Lung (tissue), 12 donors: ENCODE measurements around the gene DTNB. TPM values are rescaled to one million over a fixed set of nuclear protein-coding genes. Genes with fewer than 3 reads are reported as not detected.
"Not testable (repeated sequence)": the region's sequence is repeated elsewhere in the genome, so short reads cannot be mapped to it uniquely, and the experiment has no call there.

Experiments
- ATAC-seq: fragments of 200-7000 bp; cut with Tn5 transposase; one replicate; pipeline ENCODE4 v1.9.1; 2020; ENCODE audit warnings: moderate number of reproducible peaks; ENCODE audit not compliant: insufficient read depth, low FRiP score
- DNase-seq, 3 donors: peaks; one replicate each; pipeline ENCODE4 v3.0.0-alpha.2; 2013 to 2017
- H3K27ac ChIP-seq, 2 donors: one replicate each; pipeline ENCODE4 v1.5.1; 2013; ENCODE audit warnings: mild to moderate bottlenecking in 2 of 2, moderate library complexity in 2 of 2, control low read depth in 1 of 2, inconsistent platforms in 1 of 2, low read depth in 1 of 2, low read length in 1 of 2
- H3K27me3 ChIP-seq, 3 donors: one replicate each; pipeline ENCODE4 v1.5.1; 2013; ENCODE audit warnings: low read length in 2 of 3; ENCODE audit not compliant: control insufficient read depth in 3 of 3, insufficient read depth in 3 of 3
- H3K36me3 ChIP-seq, 4 donors: one replicate each; pipeline ENCODE4 v1.5.1; 2013; ENCODE audit warnings: low read length in 4 of 4, mild to moderate bottlenecking in 1 of 4, moderate library complexity in 1 of 4; ENCODE audit not compliant: control insufficient read depth in 4 of 4, insufficient read depth in 4 of 4
- H3K4me1 ChIP-seq, 5 donors: one replicate each; pipeline ENCODE4 v1.5.1; 2013; ENCODE audit warnings: low read length in 5 of 5, mild to moderate bottlenecking in 2 of 5, moderate library complexity in 1 of 5; ENCODE audit not compliant: control insufficient read depth in 5 of 5, insufficient read depth in 5 of 5
- H3K4me3 ChIP-seq: one replicate; pipeline ENCODE4 v1.5.1; 2013; ENCODE audit warnings: mild to moderate bottlenecking, control low read depth, moderate library complexity
- H3K9ac ChIP-seq, 2 donors: one replicate each; pipeline ENCODE4 v1.5.1; 2013; ENCODE audit warnings: low read length in 2 of 2, control low read depth in 1 of 2; ENCODE audit not compliant: insufficient read depth in 1 of 2
- H3K9me3 ChIP-seq, 4 donors: one replicate each; pipeline ENCODE4 v1.5.1; 2013; ENCODE audit warnings: low read length in 3 of 4, mild to moderate bottlenecking in 1 of 4, moderate library complexity in 1 of 4; ENCODE audit not compliant: control insufficient read depth in 4 of 4, insufficient read depth in 3 of 4
- WGBS, 2 donors: extraction: QIAGEN DNeasy Blood & Tissue Kit; methylation state at CpG; one replicate each; pipeline ENCODE4 v1.1.7; 2013; 5-methylcytosine and 5-hydroxymethylcytosine counted together
- polyA plus RNA-seq, 2 donors: library from polyadenylated mRNA; stranded (reverse); fragments of 200-250 nt; gene quantifications; one replicate each; pipeline ENCODE4 v1.2.1, GENCODE V29; 2013
- total RNA-seq, 2 donors: library from RNA; depleted of rRNA in 1 of 2; stranded (reverse); fragments of >200 nt in 1 of 2; gene quantifications; one replicate each; pipeline ENCODE4 v1.2.1, GENCODE V29; 2014 to 2021
- TF ChIP-seq, protein P1 (sequence below): IDR thresholded peaks from 2 replicates; pipeline ENCODE4 v1.5.1; 2012; ENCODE audit warnings: mild to moderate bottlenecking; ENCODE audit errors: control extremely low read depth, extremely low read depth
- donor health status: control.
- donor health status: control.
- donor health status: Bipolar disorder and iron deficiency.
- donor health status: healthy.
- donor health status: DM: yes; HTN: yes; CAD: no.

Gene DTNB
- total and polyA plus RNA-seq, 4 donors: 10.1 to 35.2 (median 20.4) TPM

DNA sequence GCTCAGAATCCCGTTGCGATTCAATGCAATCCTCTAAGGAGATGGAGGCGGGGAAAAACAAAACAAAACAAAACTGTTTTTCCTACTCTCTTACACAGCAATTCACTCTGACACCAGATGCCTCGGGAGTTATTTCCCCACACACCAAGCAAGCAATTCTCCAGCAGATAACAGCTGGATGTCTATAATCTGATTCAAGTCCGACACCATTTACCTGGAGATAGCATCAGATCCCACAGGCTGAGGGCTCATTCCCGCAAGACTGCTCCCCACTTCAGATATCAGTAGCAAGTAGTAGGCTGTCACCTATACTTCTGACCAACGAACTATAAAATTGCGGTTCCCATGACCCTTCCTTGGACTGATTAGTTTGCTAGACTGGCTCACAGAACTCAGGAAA, 58.7 kb downstream of the DTNB start:
- Histone ChIP-seq H3K36me3 (no peaks in the 10 kb centered on the region), H3K9ac (no peak overlapping the region), H3K9me3 (no peaks in the 10 kb centered on the region), H3K27me3 (no peaks in the 10 kb centered on the region), H3K27ac (no peak overlapping the region), H3K4me1 (peaks cover 0 to 5% (median 2%) of the 10 kb centered on the region in 5 donors), H3K4me3 (no peak overlapping the region)
- ATAC-seq (no peak), DNase-seq (no peak)
- WGBS, 2 donors: 92 to 96% methylated on average over 8 of the region's 8 CpGs
- TF ChIP-seq, protein P1, sequence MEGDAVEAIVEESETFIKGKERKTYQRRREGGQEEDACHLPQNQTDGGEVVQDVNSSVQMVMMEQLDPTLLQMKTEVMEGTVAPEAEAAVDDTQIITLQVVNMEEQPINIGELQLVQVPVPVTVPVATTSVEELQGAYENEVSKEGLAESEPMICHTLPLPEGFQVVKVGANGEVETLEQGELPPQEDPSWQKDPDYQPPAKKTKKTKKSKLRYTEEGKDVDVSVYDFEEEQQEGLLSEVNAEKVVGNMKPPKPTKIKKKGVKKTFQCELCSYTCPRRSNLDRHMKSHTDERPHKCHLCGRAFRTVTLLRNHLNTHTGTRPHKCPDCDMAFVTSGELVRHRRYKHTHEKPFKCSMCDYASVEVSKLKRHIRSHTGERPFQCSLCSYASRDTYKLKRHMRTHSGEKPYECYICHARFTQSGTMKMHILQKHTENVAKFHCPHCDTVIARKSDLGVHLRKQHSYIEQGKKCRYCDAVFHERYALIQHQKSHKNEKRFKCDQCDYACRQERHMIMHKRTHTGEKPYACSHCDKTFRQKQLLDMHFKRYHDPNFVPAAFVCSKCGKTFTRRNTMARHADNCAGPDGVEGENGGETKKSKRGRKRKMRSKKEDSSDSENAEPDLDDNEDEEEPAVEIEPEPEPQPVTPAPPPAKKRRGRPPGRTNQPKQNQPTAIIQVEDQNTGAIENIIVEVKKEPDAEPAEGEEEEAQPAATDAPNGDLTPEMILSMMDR: no peak

GRCh38 chr2:25608718-25609117, 64.7 kb downstream of the DTNB start:
- H3K4me1 ChIP-seq: peaks cover 0 to 5% (median 0%) of the 10 kb centered on the region in 5 donors
- ATAC-seq: no peak
- H3K9me3 ChIP-seq: no peaks in the 10 kb centered on the region
- no peak for DNase-seq
- no peak overlapping the region for H3K4me3 ChIP-seq
- no peak overlapping the region for H3K9ac ChIP-seq
- H3K27ac ChIP-seq: no peak overlapping the region
- H3K27me3 ChIP-seq: no peaks in the 10 kb centered on the region
- H3K36me3 ChIP-seq: no peaks in the 10 kb centered on the region
- TF ChIP-seq, protein P1: no peak

DNA sequence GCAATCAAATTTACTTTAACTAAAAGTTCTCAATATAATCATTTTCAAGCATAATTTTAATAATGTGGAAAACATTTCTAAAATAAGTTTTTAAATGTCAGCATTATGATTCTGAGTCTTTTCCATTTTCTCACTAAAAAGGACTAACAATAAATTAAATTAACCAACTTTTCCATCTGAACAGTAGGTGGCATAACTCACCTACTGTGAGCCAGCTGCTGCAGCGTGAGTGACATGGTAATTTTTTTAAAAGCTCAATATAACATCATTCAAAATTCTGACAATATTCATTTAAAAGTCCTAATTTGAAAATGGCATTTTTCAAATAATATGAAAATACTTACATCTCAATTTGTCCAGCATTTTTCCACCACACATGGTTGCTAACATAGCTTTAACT, 66.5 kb downstream of the DTNB start:
- no peaks in the 10 kb centered on the region for H3K27me3 ChIP-seq
- H3K9ac ChIP-seq: peak overlapping the region in 1 of 2 donors; percentile 23
- no peak overlapping the region for H3K4me3 ChIP-seq
- no peaks in the 10 kb centered on the region for H3K9me3 ChIP-seq
- ATAC-seq (no peak), DNase-seq (peak in 2 of 3 donors; percentile 33 to 55)
- H3K4me1 ChIP-seq: peaks cover 0 to 10% (median 0%) of the 10 kb centered on the region in 5 donors
- no peak overlapping the region for H3K27ac ChIP-seq
- TF ChIP-seq, protein P1: peak; percentile 54
- 4 to 7% methylated on average over 1 of the region's 1 CpG for WGBS, 2 donors
- H3K36me3 ChIP-seq: no peaks in the 10 kb centered on the region

DNA sequence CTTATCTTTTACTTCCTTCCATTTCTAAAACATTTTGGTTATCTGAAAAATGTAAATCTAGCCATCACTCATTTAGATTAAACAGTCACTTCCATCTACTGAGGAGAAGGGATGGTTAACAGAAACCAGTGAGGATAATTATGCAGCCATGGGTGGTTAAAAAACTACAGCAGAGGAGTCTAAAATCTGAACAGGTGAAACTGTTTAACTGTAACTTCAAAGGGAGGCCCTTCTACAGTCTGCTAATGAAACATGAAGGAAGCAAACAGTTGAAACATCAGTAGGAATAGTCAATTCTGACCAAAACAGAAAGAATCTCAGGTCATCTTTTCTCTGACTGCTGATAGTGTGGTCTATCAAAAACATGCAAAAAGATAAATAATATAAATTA, 71.0 kb downstream of the DTNB start:
- no peaks in the 10 kb centered on the region for H3K27me3 ChIP-seq
- H3K9me3 ChIP-seq: no peaks in the 10 kb centered on the region
- TF ChIP-seq, protein P1: no peak
- H3K4me1 ChIP-seq: peaks cover 0 to 10% (median 0%) of the 10 kb centered on the region in 5 donors
- H3K36me3 ChIP-seq: no peaks in the 10 kb centered on the region
- DNase-seq (no peak), ATAC-seq (no peak)
- no peak overlapping the region for H3K9ac ChIP-seq
- no peak overlapping the region for H3K4me3 ChIP-seq
- no peak overlapping the region for H3K27ac ChIP-seq

DNA sequence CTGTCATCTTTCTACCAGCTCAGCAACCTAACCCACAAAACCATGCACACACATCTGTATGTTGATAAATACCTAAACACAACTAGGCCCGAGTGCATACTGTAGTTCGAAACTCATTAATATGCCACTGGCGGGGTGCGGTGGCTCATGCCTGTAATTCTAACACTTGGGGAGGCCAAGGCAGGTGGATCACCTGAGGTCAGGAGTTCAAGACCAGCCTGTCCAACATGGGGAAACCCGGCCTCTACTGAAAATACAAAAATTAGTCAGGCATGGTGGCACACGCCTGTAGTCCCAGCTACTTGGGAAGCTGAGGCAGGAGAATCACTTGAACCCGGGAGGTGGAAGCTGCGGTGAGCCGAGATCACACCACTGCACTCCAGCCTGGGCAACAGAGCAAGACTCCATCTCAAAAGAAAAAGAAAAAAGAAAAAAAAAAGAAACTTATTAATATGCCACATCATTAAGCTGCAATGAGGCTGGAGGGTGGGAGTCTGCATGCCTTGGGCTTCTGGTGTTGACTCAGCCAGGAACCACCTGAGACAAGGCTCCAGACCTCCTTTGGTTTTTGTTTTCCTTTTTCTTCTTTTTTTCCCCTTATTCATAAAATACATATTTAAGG, 71.6 kb downstream of the DTNB start:
- H3K27ac ChIP-seq, H3K4me1 ChIP-seq, H3K9ac ChIP-seq, DNase-seq, ATAC-seq, H3K27me3 ChIP-seq, H3K4me3 ChIP-seq, H3K36me3 ChIP-seq, H3K9me3 ChIP-seq: not testable (repeated sequence)
- 94 to 97% methylated on average over 9 of the region's 9 CpGs for WGBS, 2 donors
